ENCODE results near the gene PKD1L1.

DNA sequence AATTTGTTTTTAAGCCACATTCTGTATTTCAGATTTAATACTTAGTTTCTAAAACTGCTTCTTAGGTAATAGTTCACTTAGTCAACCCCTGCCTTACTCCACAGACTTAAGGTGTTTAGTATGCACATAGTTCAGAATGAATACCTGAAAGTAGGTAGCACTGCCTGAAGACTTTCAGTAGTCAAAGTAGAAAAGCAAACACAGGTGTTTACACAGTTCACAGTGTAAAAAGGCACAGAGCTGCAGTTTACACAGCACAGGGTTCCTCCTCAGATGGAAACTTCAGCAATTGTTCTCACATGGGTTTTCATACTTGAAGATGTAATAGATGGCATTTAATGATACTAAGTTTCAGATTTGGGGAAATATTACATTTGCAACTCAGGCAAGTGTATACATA is 3.1 kb upstream of the PKD1L1 start:
- TF ChIP-seq, protein P1, sequence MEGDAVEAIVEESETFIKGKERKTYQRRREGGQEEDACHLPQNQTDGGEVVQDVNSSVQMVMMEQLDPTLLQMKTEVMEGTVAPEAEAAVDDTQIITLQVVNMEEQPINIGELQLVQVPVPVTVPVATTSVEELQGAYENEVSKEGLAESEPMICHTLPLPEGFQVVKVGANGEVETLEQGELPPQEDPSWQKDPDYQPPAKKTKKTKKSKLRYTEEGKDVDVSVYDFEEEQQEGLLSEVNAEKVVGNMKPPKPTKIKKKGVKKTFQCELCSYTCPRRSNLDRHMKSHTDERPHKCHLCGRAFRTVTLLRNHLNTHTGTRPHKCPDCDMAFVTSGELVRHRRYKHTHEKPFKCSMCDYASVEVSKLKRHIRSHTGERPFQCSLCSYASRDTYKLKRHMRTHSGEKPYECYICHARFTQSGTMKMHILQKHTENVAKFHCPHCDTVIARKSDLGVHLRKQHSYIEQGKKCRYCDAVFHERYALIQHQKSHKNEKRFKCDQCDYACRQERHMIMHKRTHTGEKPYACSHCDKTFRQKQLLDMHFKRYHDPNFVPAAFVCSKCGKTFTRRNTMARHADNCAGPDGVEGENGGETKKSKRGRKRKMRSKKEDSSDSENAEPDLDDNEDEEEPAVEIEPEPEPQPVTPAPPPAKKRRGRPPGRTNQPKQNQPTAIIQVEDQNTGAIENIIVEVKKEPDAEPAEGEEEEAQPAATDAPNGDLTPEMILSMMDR (IDR thresholded peaks at IDR 0.05) = no peak
- no peak for TF ChIP-seq POLR2A (IDR thresholded peaks at IDR 0.05)

All from adrenal gland (tissue), 5 donors.